Smooth muscle cell (in vitro differentiated cells): ENCODE data around the gene SMIM32. TPM values are rescaled to one million over a fixed set of nuclear protein-coding genes. Genes with fewer than 3 reads are reported as not detected.
A peak's percentile ranks its signal among the peaks of the same experiment; 100 is the strongest.

ENCODE experiments used
- DNase-seq: peaks from one replicate; lab custom pipeline; 2025; ENCODE audit not compliant: unreplicated experiment; lab: John Stamatoyannopoulos, UW
- H2AFZ ChIP-seq: fragments of 200-600 bp; sonication (generic); 2 replicates; pipeline ENCODE4 v1.6.0; 2016; ENCODE audit warnings: antibody characterized with exemption, low read depth, mild to moderate bottlenecking
- H3F3A ChIP-seq: fragments of 200-600 bp; sonication (generic); 2 replicates; pipeline ENCODE4 v1.6.0; 2017; ENCODE audit warnings: antibody characterized with exemption, low read depth
- H3K27ac ChIP-seq: fragments of 200-600 bp; sonication (generic); 2 replicates; pipeline ENCODE4 v1.5.1; 2016; ENCODE audit warnings: low read depth, mild to moderate bottlenecking
- H3K27me3 ChIP-seq: fragments of 200-600 bp; sonication (generic); 2 replicates; pipeline ENCODE4 v1.6.1; 2016; ENCODE audit warnings: low read depth, mild to moderate bottlenecking
- H3K36me3 ChIP-seq: fragments of 200-600 bp; sonication (generic); 2 replicates; pipeline ENCODE4 v1.5.1; 2016; ENCODE audit warnings: low read depth
- H3K4me1 ChIP-seq: fragments of 200-600 bp; sonication (generic); 2 replicates; pipeline ENCODE4 v1.5.1; 2016; ENCODE audit warnings: low read depth
- H3K4me2 ChIP-seq: fragments of 200-600 bp; sonication (generic); 2 replicates; pipeline ENCODE4 v1.6.0; 2016; ENCODE audit warnings: mild to moderate bottlenecking
- H3K4me3 ChIP-seq: fragments of 200-600 bp; sonication (generic); 2 replicates; pipeline ENCODE4 v1.5.1; 2016; ENCODE audit warnings: mild to moderate bottlenecking
- H3K79me2 ChIP-seq: fragments of 200-600 bp; sonication (generic); 2 replicates; pipeline ENCODE4 v1.6.0; 2016; ENCODE audit warnings: low read depth, mild to moderate bottlenecking
- H3K9ac ChIP-seq: fragments of 200-600 bp; sonication (generic); 2 replicates; pipeline ENCODE4 v1.6.0; 2016; ENCODE audit warnings: low read depth
- H3K9me3 ChIP-seq: fragments of 200-600 bp; sonication (generic); replicated peaks from 2 replicates; pipeline ENCODE4 v1.5.1; 2016; ENCODE audit warnings: low read depth
- H4K20me1 ChIP-seq: fragments of 200-600 bp; sonication (generic); 2 replicates; pipeline ENCODE4 v1.6.0; 2016; ENCODE audit warnings: low read depth
- WGBS: methylation state at CpG from one replicate; pipeline ENCODE4 v1.1.7; 2016; ENCODE audit warnings: low lambda C conversion rate; 5-methylcytosine and 5-hydroxymethylcytosine counted together
- polyA plus RNA-seq: library from polyadenylated mRNA; unstranded; fragments of >200 nt; fragmentation: Nextera tagmentation; extraction: Ambion mirVana; gene quantifications from 2 replicates; pipeline ENCODE4 v1.2.1, GENCODE V29; 2016
- total RNA-seq: library from RNA; depleted of rRNA; stranded (reverse); fragments of >200 nt; gene quantifications from 2 replicates; pipeline ENCODE4 v1.2.3, GENCODE V29; 2014
- TF ChIP-seq, protein P1 (sequence below): fragments of 200-600 bp; sonication (generic); IDR thresholded peaks from 2 replicates; pipeline ENCODE4 v1.5.1; 2017; ENCODE audit warnings: borderline replicate concordance, mild to moderate bottlenecking, antibody characterized with exemption; ENCODE audit not compliant: insufficient read depth, poor library complexity, severe bottlenecking

Gene SMIM32
- total and polyA plus RNA-seq, 2 experiments from 2014 or later, result 1.5 to 2.2 TPM

DNA sequence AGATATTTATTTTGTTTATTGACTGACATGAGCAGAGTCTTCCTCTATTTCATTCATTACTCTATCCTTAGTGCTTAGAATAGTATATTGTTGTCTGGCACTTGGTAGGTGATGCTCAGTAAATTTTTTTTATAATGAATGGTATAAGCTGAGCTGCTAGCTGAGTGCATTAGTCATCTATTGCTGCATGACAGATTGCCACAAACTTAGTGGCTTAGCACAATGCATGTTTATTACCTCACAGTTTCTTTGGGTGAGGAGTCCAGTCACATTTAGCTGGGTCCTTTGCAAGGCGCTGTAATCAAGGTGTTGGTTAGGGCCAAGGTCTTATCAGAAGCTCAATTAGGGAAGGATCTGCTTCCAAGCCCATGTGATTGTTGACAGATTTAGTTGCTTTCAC is 37.2 kb downstream of the SMIM32 start:
- H3K4me1 ChIP-seq, result peaks cover 5% of the 10 kb centered on the region
- no peaks in the 10 kb centered on the region for H3K9me3 ChIP-seq
- H2AFZ ChIP-seq, result no peak overlapping the region
- no peak overlapping the region for H3K4me2 ChIP-seq
- no peak overlapping the region for H3K27ac ChIP-seq
- peaks cover 4% of the 10 kb centered on the region for H3K36me3 ChIP-seq
- no peak overlapping the region for H3K9ac ChIP-seq
- peaks cover 99% of the 10 kb centered on the region for H4K20me1 ChIP-seq
- 95% methylated on average over 1 of the region's 1 CpG for WGBS
- no peaks in the 10 kb centered on the region for H3K27me3 ChIP-seq
- H3K4me3 ChIP-seq, result no peak overlapping the region
- peaks cover 99% of the 10 kb centered on the region for H3K79me2 ChIP-seq
- no peaks in the 10 kb centered on the region for H3F3A ChIP-seq
- no peak for DNase-seq
- TF ChIP-seq, protein P1, sequence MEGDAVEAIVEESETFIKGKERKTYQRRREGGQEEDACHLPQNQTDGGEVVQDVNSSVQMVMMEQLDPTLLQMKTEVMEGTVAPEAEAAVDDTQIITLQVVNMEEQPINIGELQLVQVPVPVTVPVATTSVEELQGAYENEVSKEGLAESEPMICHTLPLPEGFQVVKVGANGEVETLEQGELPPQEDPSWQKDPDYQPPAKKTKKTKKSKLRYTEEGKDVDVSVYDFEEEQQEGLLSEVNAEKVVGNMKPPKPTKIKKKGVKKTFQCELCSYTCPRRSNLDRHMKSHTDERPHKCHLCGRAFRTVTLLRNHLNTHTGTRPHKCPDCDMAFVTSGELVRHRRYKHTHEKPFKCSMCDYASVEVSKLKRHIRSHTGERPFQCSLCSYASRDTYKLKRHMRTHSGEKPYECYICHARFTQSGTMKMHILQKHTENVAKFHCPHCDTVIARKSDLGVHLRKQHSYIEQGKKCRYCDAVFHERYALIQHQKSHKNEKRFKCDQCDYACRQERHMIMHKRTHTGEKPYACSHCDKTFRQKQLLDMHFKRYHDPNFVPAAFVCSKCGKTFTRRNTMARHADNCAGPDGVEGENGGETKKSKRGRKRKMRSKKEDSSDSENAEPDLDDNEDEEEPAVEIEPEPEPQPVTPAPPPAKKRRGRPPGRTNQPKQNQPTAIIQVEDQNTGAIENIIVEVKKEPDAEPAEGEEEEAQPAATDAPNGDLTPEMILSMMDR, result no peak

DNA sequence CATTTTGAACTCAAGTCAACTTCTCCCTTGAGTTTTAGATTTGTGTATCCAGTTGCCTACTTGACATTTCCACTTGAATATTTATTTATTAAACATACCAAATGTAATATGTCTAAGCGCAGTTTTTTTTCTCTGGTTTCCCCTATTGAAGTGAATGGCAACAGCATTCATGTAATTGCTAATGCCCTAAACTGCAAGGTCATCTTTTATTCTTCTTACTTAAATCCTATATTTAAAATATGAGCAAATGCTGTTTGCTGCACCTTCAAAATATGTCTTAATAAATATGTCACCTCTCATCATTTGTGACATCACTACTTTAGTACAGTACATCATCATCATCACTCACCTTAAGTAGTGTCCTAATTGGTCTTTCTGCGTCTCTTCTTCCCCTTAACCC is 37.9 kb downstream of the SMIM32 start:
- TF ChIP-seq, protein P1, result no peak
- H3K9ac ChIP-seq, result no peak overlapping the region
- H3K27ac ChIP-seq, result no peak overlapping the region
- H2AFZ ChIP-seq, result no peak overlapping the region
- no peaks in the 10 kb centered on the region for H3F3A ChIP-seq
- WGBS, result 100% methylated on average over 2 of the region's 2 CpGs
- H3K79me2 ChIP-seq, result peaks cover 100% of the 10 kb centered on the region
- peaks cover 99% of the 10 kb centered on the region for H4K20me1 ChIP-seq
- H3K4me2 ChIP-seq, result no peak overlapping the region
- DNase-seq, result no peak
- peaks cover 4% of the 10 kb centered on the region for H3K36me3 ChIP-seq
- H3K27me3 ChIP-seq, result no peaks in the 10 kb centered on the region
- peaks cover 6% of the 10 kb centered on the region for H3K4me1 ChIP-seq
- no peak overlapping the region for H3K4me3 ChIP-seq
- no peaks in the 10 kb centered on the region for H3K9me3 ChIP-seq

DNA sequence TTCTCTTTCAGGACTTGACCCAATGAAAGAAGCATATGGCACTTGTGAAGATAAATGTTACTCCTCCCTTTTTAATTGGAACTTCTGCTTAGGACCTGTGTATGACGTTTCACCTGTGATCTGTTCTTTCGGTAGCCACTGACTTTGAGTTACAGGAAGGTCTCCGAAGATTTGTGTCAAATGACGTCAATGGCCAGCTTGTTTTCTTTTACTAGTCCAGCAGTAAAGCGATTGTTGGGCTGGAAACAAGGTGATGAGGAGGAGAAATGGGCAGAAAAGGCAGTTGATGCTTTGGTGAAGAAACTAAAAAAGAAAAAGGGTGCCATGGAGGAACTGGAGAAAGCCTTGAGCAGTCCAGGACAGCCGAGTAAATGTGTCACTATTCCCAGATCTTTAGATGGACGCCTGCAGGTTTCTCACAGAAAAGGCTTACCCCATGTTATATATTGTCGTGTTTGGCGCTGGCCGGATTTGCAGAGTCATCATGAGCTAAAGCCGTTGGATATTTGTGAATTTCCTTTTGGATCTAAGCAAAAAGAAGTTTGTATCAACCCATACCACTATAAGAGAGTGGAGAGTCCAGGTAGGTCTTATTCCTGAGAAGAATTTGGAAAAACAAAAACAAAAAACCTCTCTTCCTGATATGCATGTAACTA is 39.3 kb downstream of the SMIM32 start:
- TF ChIP-seq, protein P1, result no peak
- no peaks in the 10 kb centered on the region for H3F3A ChIP-seq
- H3K4me3 ChIP-seq, result no peak overlapping the region
- peaks cover 4% of the 10 kb centered on the region for H3K36me3 ChIP-seq
- peaks cover 99% of the 10 kb centered on the region for H4K20me1 ChIP-seq
- peaks cover 100% of the 10 kb centered on the region for H3K79me2 ChIP-seq
- no peak overlapping the region for H3K9ac ChIP-seq
- H2AFZ ChIP-seq, result no peak overlapping the region
- H3K9me3 ChIP-seq, result no peaks in the 10 kb centered on the region
- no peak for DNase-seq
- no peaks in the 10 kb centered on the region for H3K27me3 ChIP-seq
- H3K4me2 ChIP-seq, result no peak overlapping the region
- H3K27ac ChIP-seq, result no peak overlapping the region
- 96% methylated on average over 11 of the region's 11 CpGs for WGBS
- peaks cover 7% of the 10 kb centered on the region for H3K4me1 ChIP-seq

DNA sequence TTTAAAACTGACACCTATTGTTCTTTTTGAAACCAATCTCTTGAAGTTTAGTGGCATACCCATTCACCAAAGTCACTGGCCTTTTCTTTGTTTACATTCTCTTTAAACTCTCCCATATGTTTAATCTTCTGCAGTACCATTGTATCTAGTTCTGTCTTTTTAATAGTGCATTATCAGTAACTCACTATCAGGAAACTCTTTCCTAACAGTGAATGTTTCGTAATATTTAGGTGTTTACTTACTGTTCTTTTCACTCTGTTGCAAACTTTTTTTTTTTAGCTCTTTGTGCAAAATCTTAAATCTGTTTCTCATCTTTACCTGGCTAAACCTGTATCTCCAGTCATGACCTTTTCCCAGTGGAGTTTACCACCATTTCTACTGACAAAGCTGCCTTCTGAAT is 43.1 kb downstream of the SMIM32 start:
- no peaks in the 10 kb centered on the region for H3K9me3 ChIP-seq
- no peak for DNase-seq
- H3K79me2 ChIP-seq, result peaks cover 100% of the 10 kb centered on the region
- no peaks in the 10 kb centered on the region for H3K27me3 ChIP-seq
- no peaks in the 10 kb centered on the region for H3K36me3 ChIP-seq
- H3K9ac ChIP-seq, result no peak overlapping the region
- WGBS, result 60% methylated on average over 1 of the region's 1 CpG
- H3K4me1 ChIP-seq, result peaks cover 7% of the 10 kb centered on the region
- no peaks in the 10 kb centered on the region for H3F3A ChIP-seq
- no peak overlapping the region for H3K4me3 ChIP-seq
- H3K4me2 ChIP-seq, result no peak overlapping the region
- TF ChIP-seq, protein P1, result no peak
- peaks cover 100% of the 10 kb centered on the region for H4K20me1 ChIP-seq
- H3K27ac ChIP-seq, result peak overlapping the region; percentile 19
- no peak overlapping the region for H2AFZ ChIP-seq
